Measurements from ENCODE around the gene SLC38A8. TPM values are rescaled to one million over a fixed set of nuclear protein-coding genes. Genes with fewer than 3 reads are reported as not detected.

SLC38A8 gene
- total RNA-seq, 2 donors from 2014 or later = not detected

GRCh38 chr16:84040226-84040822, 2.3 kb downstream of the SLC38A8 start:
- ATAC-seq (no peak), DNase-seq (ENCODE audit: low spot score) (no peak)
- Mint-ChIP-seq H3K27me3 (peaks cover 9 to 18% of the 10 kb centered on the region in 2 donors), H3K36me3 (no peaks in the 10 kb centered on the region), H3K27ac (no peak overlapping the region), H3K4me3 (no peak overlapping the region), H3K4me1 (ENCODE audit: low read depth in 2 of 2) (no peaks in the 10 kb centered on the region), H3K9me3 (no peaks in the 10 kb centered on the region)

DNA sequence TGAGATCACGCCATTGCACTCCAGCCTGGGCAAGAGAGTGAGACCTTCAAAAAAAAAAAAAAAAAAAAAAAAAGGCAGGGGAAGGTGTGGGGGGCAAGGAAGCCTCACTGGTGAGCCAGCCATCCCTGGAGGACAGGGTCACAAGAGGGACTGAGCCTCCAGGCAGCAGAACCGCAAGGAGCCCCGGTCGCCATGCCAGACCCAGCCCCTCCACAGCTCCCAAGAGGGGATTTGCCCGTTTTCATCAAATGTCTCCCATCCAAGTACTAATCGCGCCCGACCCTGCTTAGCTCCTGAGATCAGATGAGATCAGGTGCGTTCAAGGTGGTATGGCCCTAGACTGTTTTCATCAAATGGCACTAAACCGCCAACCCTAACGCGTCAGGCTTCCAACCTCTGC, 2.9 kb downstream of the SLC38A8 start:
- Mint-ChIP-seq H3K27ac (no peak overlapping the region), H3K4me3 (no peak overlapping the region), H3K4me1 (ENCODE audit: low read depth in 2 of 2) (no peaks in the 10 kb centered on the region), H3K27me3 (peaks cover 9 to 18% of the 10 kb centered on the region in 2 donors), H3K36me3 (no peaks in the 10 kb centered on the region), H3K9me3 (no peaks in the 10 kb centered on the region)
- DNase-seq (ENCODE audit: low spot score) (no peak), ATAC-seq (no peak)

- peaks cover 0 to 11% of the 10 kb centered on the region in 2 donors for H3K27me3 Mint-ChIP-seq
- no peaks in the 10 kb centered on the region for H3K4me1 Mint-ChIP-seq (ENCODE audit: low read depth in 2 of 2)
- DNase-seq (ENCODE audit: low spot score) (no peak), ATAC-seq (no peak)
- H3K4me3 Mint-ChIP-seq = no peak overlapping the region
- no peaks in the 10 kb centered on the region for H3K36me3 Mint-ChIP-seq
- H3K27ac Mint-ChIP-seq = no peak overlapping the region
- H3K9me3 Mint-ChIP-seq = no peaks in the 10 kb centered on the region
These were observed 4.1 kb downstream of the SLC38A8 start for GRCh38 chr16:84038469-84038868.

- no peaks in the 10 kb centered on the region for H3K36me3 Mint-ChIP-seq
- H3K4me3 Mint-ChIP-seq = no peak overlapping the region
- no peaks in the 10 kb centered on the region for H3K9me3 Mint-ChIP-seq
- H3K4me1 Mint-ChIP-seq (ENCODE audit: low read depth in 2 of 2) = no peaks in the 10 kb centered on the region
- no peak overlapping the region for H3K27ac Mint-ChIP-seq
- ATAC-seq (no peak), DNase-seq (ENCODE audit: low spot score) (no peak)
- peaks cover 0 to 6% of the 10 kb centered on the region in 2 donors for H3K27me3 Mint-ChIP-seq
These were observed 5.6 kb downstream of the SLC38A8 start for GRCh38 chr16:84036982-84037425.

GRCh38 chr16:84036131-84036530, 6.5 kb downstream of the SLC38A8 start:
- Mint-ChIP-seq H3K9me3 (no peaks in the 10 kb centered on the region), H3K36me3 (no peaks in the 10 kb centered on the region), H3K4me1 (ENCODE audit: low read depth in 2 of 2) (no peaks in the 10 kb centered on the region), H3K4me3 (no peak overlapping the region), H3K27ac (no peak overlapping the region), H3K27me3 (peaks cover 0 to 6% of the 10 kb centered on the region in 2 donors)
- ATAC-seq = no peak
- DNase-seq (ENCODE audit: low spot score) = no peak

DNA sequence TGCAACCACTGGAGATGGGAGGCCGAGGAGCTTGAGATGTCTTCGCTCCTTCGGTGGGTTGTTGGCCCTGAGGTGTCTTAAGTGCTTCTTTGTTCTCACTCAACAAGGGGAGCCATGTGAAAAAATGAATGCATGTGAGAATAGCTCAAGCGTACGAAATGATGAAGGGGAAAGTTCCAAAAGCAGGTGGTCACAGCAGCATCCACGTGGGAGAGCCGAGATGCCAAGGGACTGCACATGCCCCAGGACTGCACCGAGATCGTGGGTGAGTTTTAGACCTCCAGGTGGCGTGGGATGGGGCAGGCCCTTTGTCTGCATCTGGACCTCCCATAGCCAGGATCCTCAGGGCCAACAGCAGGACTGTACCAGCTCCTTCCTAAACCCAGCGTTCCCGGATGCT, 8.1 kb downstream of the SLC38A8 start:
- DNase-seq (ENCODE audit: low spot score) = no peak
- Mint-ChIP-seq H3K27me3 (peaks cover 0 to 4% of the 10 kb centered on the region in 2 donors), H3K27ac (no peak overlapping the region), H3K4me1 (ENCODE audit: low read depth in 2 of 2) (peaks cover 0 to 3% of the 10 kb centered on the region in 2 donors), H3K4me3 (no peak overlapping the region), H3K36me3 (no peaks in the 10 kb centered on the region), H3K9me3 (no peaks in the 10 kb centered on the region)
- ATAC-seq = no peak

GRCh38 chr16:84033251-84034195, 9.1 kb downstream of the SLC38A8 start:
- Mint-ChIP-seq H3K4me3 (no peak overlapping the region), H3K36me3 (no peaks in the 10 kb centered on the region), H3K4me1 (ENCODE audit: low read depth in 2 of 2) (peaks cover 0 to 7% of the 10 kb centered on the region in 2 donors), H3K9me3 (no peaks in the 10 kb centered on the region), H3K27ac (no peak overlapping the region), H3K27me3 (peaks cover 0 to 4% of the 10 kb centered on the region in 2 donors)
- ATAC-seq (no peak), DNase-seq (ENCODE audit: low spot score) (no peak)

GRCh38 chr16:84032458-84033178, 10.0 kb downstream of the SLC38A8 start:
- Mint-ChIP-seq H3K27me3 (peaks cover 0 to 7% of the 10 kb centered on the region in 2 donors), H3K9me3 (no peaks in the 10 kb centered on the region), H3K36me3 (no peaks in the 10 kb centered on the region), H3K4me3 (no peak overlapping the region), H3K27ac (no peak overlapping the region), H3K4me1 (ENCODE audit: low read depth in 2 of 2) (peaks cover 0 to 7% of the 10 kb centered on the region in 2 donors)
- DNase-seq (ENCODE audit: low spot score) (no peak), ATAC-seq (no peak)

DNA sequence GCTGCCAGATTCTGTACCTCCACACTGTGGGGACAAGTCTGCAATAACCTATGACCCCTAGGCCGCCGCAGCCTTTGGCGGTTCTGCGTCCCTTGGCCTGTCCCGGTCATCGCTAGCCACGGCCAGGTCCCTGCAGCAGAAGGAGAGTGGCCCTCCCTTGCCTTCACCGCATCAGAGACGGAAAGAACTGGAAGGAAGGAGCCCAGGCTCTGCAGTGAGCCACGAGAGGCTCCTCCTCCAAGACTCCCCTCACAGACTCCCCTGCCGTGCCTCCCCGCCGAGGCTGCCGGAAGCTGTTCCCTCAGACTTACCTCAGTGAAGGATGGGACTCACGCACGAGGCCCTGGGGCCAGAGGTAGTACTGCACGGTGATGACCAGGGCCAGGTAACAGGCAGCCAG, 11.0 kb downstream of the SLC38A8 start:
- peaks cover 0 to 7% of the 10 kb centered on the region in 2 donors for H3K4me1 Mint-ChIP-seq (ENCODE audit: low read depth in 2 of 2)
- H3K36me3 Mint-ChIP-seq = no peaks in the 10 kb centered on the region
- no peak overlapping the region for H3K4me3 Mint-ChIP-seq
- H3K27me3 Mint-ChIP-seq = peaks cover 0 to 9% of the 10 kb centered on the region in 2 donors
- no peak overlapping the region for H3K27ac Mint-ChIP-seq
- DNase-seq (ENCODE audit: low spot score) = no peak
- ATAC-seq = peak in 1 of 2 donors; percentile 3
- H3K9me3 Mint-ChIP-seq = no peaks in the 10 kb centered on the region

DNA sequence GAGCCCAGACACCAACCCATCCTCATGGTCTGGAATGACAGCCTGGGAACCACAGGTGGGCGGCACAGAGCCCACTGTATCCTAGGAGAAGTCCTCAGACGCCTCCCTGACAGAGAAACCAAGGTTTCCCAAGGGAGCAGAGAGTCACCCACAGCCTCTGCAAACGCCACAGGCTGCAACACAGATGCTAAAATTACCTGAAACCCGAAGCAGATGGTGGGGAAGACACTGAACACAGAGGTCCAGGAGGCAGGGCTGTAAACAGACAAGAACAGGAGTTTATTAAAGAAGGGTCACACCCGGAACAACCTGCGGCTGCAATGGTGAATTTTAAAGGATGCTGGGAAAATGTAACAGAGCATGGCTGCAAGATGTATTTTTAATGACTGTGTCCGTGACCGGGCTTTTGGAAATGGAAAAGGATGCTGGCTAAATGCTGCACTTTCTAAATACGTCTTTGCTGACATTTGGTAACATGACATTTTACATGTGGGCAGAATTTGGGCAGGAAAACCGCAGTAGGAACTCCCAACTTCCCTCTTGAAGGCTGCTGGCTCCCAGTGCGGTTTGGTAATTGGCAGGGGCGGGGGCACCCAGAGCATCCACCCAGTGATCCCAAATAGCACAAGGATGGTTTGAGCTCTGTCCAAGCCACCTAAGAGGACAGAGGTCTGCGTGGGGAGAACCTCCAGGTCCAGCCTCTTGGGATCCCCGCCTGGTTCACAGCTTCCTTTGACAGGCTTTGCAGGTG, 13.1 kb downstream of the SLC38A8 start:
- H3K4me1 Mint-ChIP-seq (ENCODE audit: low read depth in 2 of 2) = peaks cover 0 to 7% of the 10 kb centered on the region in 2 donors
- no peak overlapping the region for H3K27ac Mint-ChIP-seq
- H3K36me3 Mint-ChIP-seq = no peaks in the 10 kb centered on the region
- no peaks in the 10 kb centered on the region for H3K9me3 Mint-ChIP-seq
- H3K4me3 Mint-ChIP-seq = no peak overlapping the region
- peaks cover 0 to 9% of the 10 kb centered on the region in 2 donors for H3K27me3 Mint-ChIP-seq
- DNase-seq (ENCODE audit: low spot score) (no peak), ATAC-seq (no peak)

- ATAC-seq (no peak), DNase-seq (ENCODE audit: low spot score) (no peak)
- Mint-ChIP-seq H3K27ac (no peak overlapping the region), H3K4me3 (no peak overlapping the region), H3K36me3 (no peaks in the 10 kb centered on the region), H3K4me1 (ENCODE audit: low read depth in 2 of 2) (peaks cover 0 to 7% of the 10 kb centered on the region in 2 donors), H3K27me3 (peaks cover 5 to 9% of the 10 kb centered on the region in 2 donors), H3K9me3 (no peaks in the 10 kb centered on the region)
These were observed 15.0 kb downstream of the SLC38A8 start for GRCh38 chr16:84027625-84028024.

DNA sequence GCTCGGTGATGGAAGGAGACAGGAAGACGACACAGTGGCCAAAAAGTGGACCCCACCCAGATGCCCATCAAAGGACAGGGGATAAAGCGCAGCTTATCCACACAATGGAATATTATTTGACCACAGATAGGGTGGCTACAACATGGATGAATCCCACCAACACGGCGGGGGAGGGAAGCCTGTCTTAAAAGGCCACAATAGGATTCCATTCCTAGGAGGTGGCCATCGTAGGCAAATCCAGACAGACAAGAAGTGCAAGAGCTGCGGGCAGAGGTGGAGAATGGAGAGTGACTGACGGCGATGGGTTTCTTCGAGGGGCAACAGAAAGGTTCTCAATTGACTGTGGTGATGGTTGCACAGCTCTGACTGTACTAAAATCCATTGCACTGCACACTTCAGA, 16.0 kb downstream of the SLC38A8 start:
- no peak for ATAC-seq
- Mint-ChIP-seq H3K9me3 (peaks cover under 1% of the 10 kb centered on the region), H3K36me3 (no peaks in the 10 kb centered on the region), H3K27ac (no peak overlapping the region), H3K27me3 (peaks cover 7 to 9% of the 10 kb centered on the region in 2 donors), H3K4me3 (no peak overlapping the region), H3K4me1 (ENCODE audit: low read depth in 2 of 2) (peaks cover 0 to 7% of the 10 kb centered on the region in 2 donors)
- no peak for DNase-seq (ENCODE audit: low spot score)

- ATAC-seq = no peak
- Mint-ChIP-seq H3K4me3 (no peak overlapping the region), H3K4me1 (ENCODE audit: low read depth in 2 of 2) (peaks cover 0 to 7% of the 10 kb centered on the region in 2 donors), H3K36me3 (no peaks in the 10 kb centered on the region), H3K27me3 (peaks cover 9 to 11% of the 10 kb centered on the region in 2 donors), H3K27ac (no peak overlapping the region), H3K9me3 (peaks cover 3% of the 10 kb centered on the region)
- DNase-seq (ENCODE audit: low spot score) = no peak
These were observed 17.7 kb downstream of the SLC38A8 start for GRCh38 chr16:84024854-84025253.
